HUES64 (cell line): Measurements from ENCODE around the gene PBXIP1. TPM values are rescaled to one million over a fixed set of nuclear protein-coding genes. Genes with fewer than 3 reads are reported as not detected.
A peak's percentile ranks its signal among the peaks of the same experiment; 100 is the strongest.

Experiments used
- H3K27ac ChIP-seq: 2 replicates; pipeline ENCODE4 v1.7.0; 2013; ENCODE audit warnings: low read depth, low read length, inconsistent platforms
- H3K27me3 ChIP-seq: 2 replicates; pipeline ENCODE4 v1.6.1; 2013; ENCODE audit warnings: mild to moderate bottlenecking, low read length; ENCODE audit not compliant: insufficient read depth
- H3K36me3 ChIP-seq: 2 replicates; pipeline ENCODE4 v1.6.1; 2013; ENCODE audit warnings: mild to moderate bottlenecking, low read length; ENCODE audit not compliant: insufficient read depth
- H3K4me1 ChIP-seq: 2 replicates; pipeline ENCODE4 v1.6.1; 2013; ENCODE audit warnings: mild to moderate bottlenecking, low read length, moderate library complexity; ENCODE audit not compliant: insufficient read depth
- H3K4me3 ChIP-seq: 2 replicates; pipeline ENCODE4 v1.5.1; 2013; ENCODE audit warnings: mild to moderate bottlenecking, low read length, moderate library complexity
- H3K9ac ChIP-seq: 2 replicates; pipeline ENCODE4 v1.6.1; 2013; ENCODE audit warnings: mild to moderate bottlenecking, low read depth, low read length
- H3K9me3 ChIP-seq: 2 replicates; pipeline ENCODE4 v1.6.1; 2013; ENCODE audit warnings: low read depth, low read length; ENCODE audit not compliant: insufficient read depth
- WGBS: fragments of 150-250, 120-280 bp; methylation state at CpG from one replicate; pipeline ENCODE4 v1.1.7; 2013; ENCODE audit warnings: missing lambda C conversion rate; 5-methylcytosine and 5-hydroxymethylcytosine counted together
- polyA plus RNA-seq, 2 experiments: library from polyadenylated mRNA; stranded (reverse); fragments of 50-300 nt; gene quantifications; one replicate each; pipeline ENCODE4 v1.2.3, GENCODE V29; 2013

PBXIP1 gene
- 13.2 TPM for polyA plus RNA-seq (2013, experiment 1 of 2)
- polyA plus RNA-seq (2013, experiment 2 of 2): 18.5 TPM

- H3K9me3 ChIP-seq: no peaks in the 10 kb centered on the region
- H3K4me3 ChIP-seq: peak within 1 kb of the TSS; percentile 54
- H3K36me3 ChIP-seq: peaks cover 21% of the 10 kb centered on the region
- no peaks in the 10 kb centered on the region for H3K27me3 ChIP-seq
- 0% methylated on average over 18 of the region's 18 CpGs for WGBS
- peaks cover 32% of the 10 kb centered on the region for H3K4me1 ChIP-seq
- H3K27ac ChIP-seq: peak within 1 kb of the TSS; percentile 92
- peak within 1 kb of the TSS; percentile 79 for H3K9ac ChIP-seq
These were observed at the start of gene PBXIP1 for GRCh38 chr1:154955718-154956543. PBXIP1 (minus strand) TSS chr1:154956099; CDS start chr1:154953721, 2,378 bp downstream.

- 73% methylated on average over 12 of the region's 17 CpGs for WGBS
These were observed 49.4 kb upstream of the PBXIP1 start for GRCh38 chr1:155005076-155006011.

GRCh38 chr1:155004352-155005075 lies 48.6 kb upstream of the PBXIP1 start:
- Histone ChIP-seq H3K9me3 (no peaks in the 10 kb centered on the region), H3K27me3 (no peaks in the 10 kb centered on the region), H3K36me3 (no peaks in the 10 kb centered on the region), H3K4me1 (peaks cover 18% of the 10 kb centered on the region), H3K9ac (peak overlapping the region; percentile 33; the same call in 1 of the 2 replicates), H3K27ac (peak overlapping the region; percentile 65; the same call in 1 of the 2 replicates), H3K4me3 (peak overlapping the region; percentile 95)
- 34% methylated on average over 5 of the region's 5 CpGs for whole genome bisulfite sequencing

More at GRCh38 chr1:155005076-155006011, 49.4 kb upstream of the PBXIP1 start:
- no peak overlapping the region for H3K4me3 ChIP-seq
- peak overlapping the region; percentile 33; the same call in 1 of the 2 replicates for H3K9ac ChIP-seq
- peaks cover 16% of the 10 kb centered on the region for H3K4me1 ChIP-seq
- H3K27me3 ChIP-seq: no peaks in the 10 kb centered on the region
- no peaks in the 10 kb centered on the region for H3K36me3 ChIP-seq
- H3K9me3 ChIP-seq: no peaks in the 10 kb centered on the region
- H3K27ac ChIP-seq: peak overlapping the region; percentile 65; the same call in 1 of the 2 replicates

- peak overlapping the region; percentile 65; the same call in 1 of the 2 replicates for H3K27ac ChIP-seq
- peaks cover 16% of the 10 kb centered on the region for H3K4me1 ChIP-seq
- H3K36me3 ChIP-seq: no peaks in the 10 kb centered on the region
- H3K9ac ChIP-seq: peak overlapping the region; percentile 73
- H3K4me3 ChIP-seq: peak overlapping the region; percentile 95
- WGBS: 1% methylated on average over 22 of the region's 34 CpGs
- no peaks in the 10 kb centered on the region for H3K9me3 ChIP-seq
- no peaks in the 10 kb centered on the region for H3K27me3 ChIP-seq
These were observed 48.0 kb upstream of the PBXIP1 start for GRCh38 chr1:155003766-155004351.

- under 1% methylated on average over 37 of the region's 37 CpGs for WGBS
- H3K4me1 ChIP-seq: peaks cover 10% of the 10 kb centered on the region
- no peaks in the 10 kb centered on the region for H3K36me3 ChIP-seq
- H3K9me3 ChIP-seq: no peaks in the 10 kb centered on the region
- H3K9ac ChIP-seq: peak overlapping the region; percentile 73
- peak overlapping the region; percentile 65; the same call in 1 of the 2 replicates for H3K27ac ChIP-seq
- H3K4me3 ChIP-seq: peak overlapping the region; percentile 95
- no peaks in the 10 kb centered on the region for H3K27me3 ChIP-seq
These were observed 47.4 kb upstream of the PBXIP1 start for GRCh38 chr1:155003227-155003765.

- no peaks in the 10 kb centered on the region for H3K27me3 ChIP-seq
- peaks cover 10% of the 10 kb centered on the region for H3K4me1 ChIP-seq
- peak within 1 kb of the TSS; percentile 95 for H3K4me3 ChIP-seq
- peak within 1 kb of the TSS; percentile 97; the same call in 1 of the 2 replicates for H3K27ac ChIP-seq
- H3K9ac ChIP-seq: peak within 1 kb of the TSS; percentile 84
- no peaks in the 10 kb centered on the region for H3K9me3 ChIP-seq
- WGBS: under 1% methylated on average over 30 of the region's 35 CpGs
- no peaks in the 10 kb centered on the region for H3K36me3 ChIP-seq
These were observed 46.7 kb upstream of the PBXIP1 start, which contains the start of gene ZBTB7B for GRCh38 chr1:155002464-155003226. ZBTB7B (plus strand) TSS chr1:155002802; CDS start chr1:155014661, 11,859 bp downstream.

GRCh38 chr1:155001675-155002463 lies 46.0 kb upstream of the PBXIP1 start:
- under 1% methylated on average over 35 of the region's 38 CpGs for WGBS
- Histone ChIP-seq H3K27ac (peak overlapping the region; percentile 97; the same call in 1 of the 2 replicates), H3K27me3 (no peaks in the 10 kb centered on the region), H3K9ac (peak overlapping the region; percentile 84), H3K4me1 (peaks cover 10% of the 10 kb centered on the region), H3K36me3 (no peaks in the 10 kb centered on the region), H3K9me3 (no peaks in the 10 kb centered on the region), H3K4me3 (peak overlapping the region; percentile 82)

GRCh38 chr1:155001425-155001674 lies 45.5 kb upstream of the PBXIP1 start:
- WGBS: under 1% methylated on average over 11 of the region's 11 CpGs
- H3K9me3 ChIP-seq: no peaks in the 10 kb centered on the region
- peaks cover 10% of the 10 kb centered on the region for H3K4me1 ChIP-seq
- H3K4me3 ChIP-seq: peak overlapping the region; percentile 82
- H3K27me3 ChIP-seq: no peaks in the 10 kb centered on the region
- peak overlapping the region; percentile 97 for H3K27ac ChIP-seq
- no peaks in the 10 kb centered on the region for H3K36me3 ChIP-seq
- H3K9ac ChIP-seq: peak overlapping the region; percentile 84

GRCh38 chr1:155000726-155001424 lies 45.0 kb upstream of the PBXIP1 start:
- peak overlapping the region; percentile 97 for H3K27ac ChIP-seq
- H3K36me3 ChIP-seq: no peaks in the 10 kb centered on the region
- H3K9me3 ChIP-seq: no peaks in the 10 kb centered on the region
- H3K27me3 ChIP-seq: no peaks in the 10 kb centered on the region
- peak overlapping the region; percentile 84 for H3K9ac ChIP-seq
- peak overlapping the region; percentile 82 for H3K4me3 ChIP-seq
- WGBS: 1% methylated on average over 43 of the region's 43 CpGs
- peaks cover 11% of the 10 kb centered on the region for H3K4me1 ChIP-seq
